Type B pancreatic cell (in vitro differentiated cells): ENCODE data around the gene SYT14. TPM values are rescaled to one million over a fixed set of nuclear protein-coding genes. Genes with fewer than 3 reads are reported as not detected.

Source experiments
- DNase-seq: peaks from one replicate; pipeline ENCODE4 v3.0.0; 2021; ENCODE audit warnings: mixed read lengths; ENCODE audit not compliant: unreplicated experiment; ENCODE audit errors: extremely low spot score
- H3K27ac Mint-ChIP-seq: 2 replicates; pipeline ENCODE4 v1.8.0; 2021; ENCODE audit warnings: mild to moderate bottlenecking, mixed read lengths
- H3K27me3 Mint-ChIP-seq: 2 replicates; pipeline ENCODE4 v1.8.0; 2021; ENCODE audit warnings: mixed read lengths
- H3K36me3 Mint-ChIP-seq: 2 replicates; pipeline ENCODE4 v1.8.0; 2021; ENCODE audit warnings: mixed read lengths
- H3K4me1 Mint-ChIP-seq: one replicate; pipeline ENCODE4 v1.8.0; 2021; ENCODE audit warnings: mixed read lengths; ENCODE audit not compliant: unreplicated experiment
- H3K4me3 Mint-ChIP-seq: 2 replicates; pipeline ENCODE4 v1.8.0; 2021; ENCODE audit warnings: mild to moderate bottlenecking, mixed read lengths
- H3K9me3 Mint-ChIP-seq: 2 replicates; pipeline ENCODE4 v1.8.0; 2021; ENCODE audit warnings: mixed read lengths
- total RNA-seq: library from RNA; stranded (reverse); gene quantifications from 2 replicates; pipeline ENCODE4 v1.2.1, GENCODE V29; 2021; ENCODE audit warnings: low replicate concordance
- TF ChIP-seq, protein P1 (sequence below): fragments of 200-600 bp; sonication (generic); conservative IDR thresholded peaks from 2 replicates; pipeline ENCODE4 v1.5.0; 2021; ENCODE audit warnings: antibody characterized with exemption, mild to moderate bottlenecking

The SYT14 gene
- total RNA-seq, 1 donor from 2014 or later, result 5.7 TPM

GRCh38 chr1:209996348-209996747 lies 58.3 kb downstream of the SYT14 start:
- H3K27ac Mint-ChIP-seq, result no peak overlapping the region
- TF ChIP-seq, protein P1, sequence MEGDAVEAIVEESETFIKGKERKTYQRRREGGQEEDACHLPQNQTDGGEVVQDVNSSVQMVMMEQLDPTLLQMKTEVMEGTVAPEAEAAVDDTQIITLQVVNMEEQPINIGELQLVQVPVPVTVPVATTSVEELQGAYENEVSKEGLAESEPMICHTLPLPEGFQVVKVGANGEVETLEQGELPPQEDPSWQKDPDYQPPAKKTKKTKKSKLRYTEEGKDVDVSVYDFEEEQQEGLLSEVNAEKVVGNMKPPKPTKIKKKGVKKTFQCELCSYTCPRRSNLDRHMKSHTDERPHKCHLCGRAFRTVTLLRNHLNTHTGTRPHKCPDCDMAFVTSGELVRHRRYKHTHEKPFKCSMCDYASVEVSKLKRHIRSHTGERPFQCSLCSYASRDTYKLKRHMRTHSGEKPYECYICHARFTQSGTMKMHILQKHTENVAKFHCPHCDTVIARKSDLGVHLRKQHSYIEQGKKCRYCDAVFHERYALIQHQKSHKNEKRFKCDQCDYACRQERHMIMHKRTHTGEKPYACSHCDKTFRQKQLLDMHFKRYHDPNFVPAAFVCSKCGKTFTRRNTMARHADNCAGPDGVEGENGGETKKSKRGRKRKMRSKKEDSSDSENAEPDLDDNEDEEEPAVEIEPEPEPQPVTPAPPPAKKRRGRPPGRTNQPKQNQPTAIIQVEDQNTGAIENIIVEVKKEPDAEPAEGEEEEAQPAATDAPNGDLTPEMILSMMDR, result no peak
- H3K27me3 Mint-ChIP-seq, result no peaks in the 10 kb centered on the region
- DNase-seq, result no peak
- no peaks in the 10 kb centered on the region for H3K36me3 Mint-ChIP-seq
- no peaks in the 10 kb centered on the region for H3K9me3 Mint-ChIP-seq
- H3K4me3 Mint-ChIP-seq, result no peak overlapping the region
- H3K4me1 Mint-ChIP-seq, result no peaks in the 10 kb centered on the region

DNA sequence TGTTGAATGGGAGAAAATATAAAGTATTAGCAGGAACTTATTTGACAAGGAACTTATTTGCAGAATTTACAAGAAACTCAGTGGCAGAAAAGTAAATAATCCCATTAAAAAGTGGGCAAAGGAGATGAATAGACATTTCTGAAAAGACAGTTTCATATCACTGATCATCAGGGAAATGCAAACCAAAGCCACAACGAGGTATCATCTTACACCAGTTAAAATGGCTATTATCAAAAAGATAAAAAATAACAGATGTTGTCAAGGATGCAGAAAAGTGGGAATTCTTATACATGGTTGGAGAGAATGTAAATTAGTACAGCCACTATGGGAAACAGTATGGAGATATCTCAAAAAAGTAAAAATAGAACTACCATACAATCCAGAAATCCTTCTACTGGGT lies 61.0 kb downstream of the SYT14 start:
- Mint-ChIP-seq H3K27me3 (no peaks in the 10 kb centered on the region), H3K36me3 (no peaks in the 10 kb centered on the region), H3K27ac (no peak overlapping the region), H3K4me1 (no peaks in the 10 kb centered on the region), H3K4me3 (no peak overlapping the region), H3K9me3 (no peaks in the 10 kb centered on the region)
- no peak for DNase-seq
- TF ChIP-seq, protein P1, result no peak

- H3K27me3 Mint-ChIP-seq, result no peaks in the 10 kb centered on the region
- no peaks in the 10 kb centered on the region for H3K4me1 Mint-ChIP-seq
- no peak for DNase-seq
- H3K9me3 Mint-ChIP-seq, result no peaks in the 10 kb centered on the region
- no peak overlapping the region for H3K27ac Mint-ChIP-seq
- H3K4me3 Mint-ChIP-seq, result no peak overlapping the region
- no peaks in the 10 kb centered on the region for H3K36me3 Mint-ChIP-seq
- TF ChIP-seq, protein P1, result no peak
Measured at GRCh38 chr1:210001751-210002150, 63.7 kb downstream of the SYT14 start.

DNA sequence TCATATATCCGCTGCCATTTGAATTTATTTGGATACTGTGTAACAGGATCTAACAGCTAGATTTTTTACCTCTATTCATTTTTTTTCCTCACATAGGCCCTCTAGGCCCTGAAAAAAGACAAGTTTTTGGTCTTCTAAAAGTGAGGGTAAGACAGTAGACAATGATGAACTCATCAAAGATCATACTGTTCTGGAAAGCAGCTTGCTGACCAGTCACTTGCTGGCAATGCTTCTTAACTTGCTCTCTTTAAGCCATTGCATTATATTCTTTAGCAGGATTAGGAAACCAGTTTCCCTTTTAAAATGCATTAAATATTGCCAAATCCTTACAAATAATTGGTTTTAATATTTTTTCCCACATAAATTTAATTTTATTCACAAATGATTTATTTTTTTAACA lies 65.5 kb downstream of the SYT14 start:
- Mint-ChIP-seq H3K27ac (no peak overlapping the region), H3K9me3 (no peaks in the 10 kb centered on the region), H3K4me1 (no peaks in the 10 kb centered on the region), H3K4me3 (no peak overlapping the region), H3K36me3 (no peaks in the 10 kb centered on the region), H3K27me3 (no peaks in the 10 kb centered on the region)
- DNase-seq, result no peak
- TF ChIP-seq, protein P1, result no peak

GRCh38 chr1:210010161-210010560 lies 72.1 kb downstream of the SYT14 start:
- Mint-ChIP-seq H3K27ac (no peak overlapping the region), H3K4me3 (no peak overlapping the region), H3K4me1 (no peaks in the 10 kb centered on the region), H3K27me3 (no peaks in the 10 kb centered on the region), H3K9me3 (no peaks in the 10 kb centered on the region), H3K36me3 (no peaks in the 10 kb centered on the region)
- TF ChIP-seq, protein P1, result no peak
- no peak for DNase-seq

DNA sequence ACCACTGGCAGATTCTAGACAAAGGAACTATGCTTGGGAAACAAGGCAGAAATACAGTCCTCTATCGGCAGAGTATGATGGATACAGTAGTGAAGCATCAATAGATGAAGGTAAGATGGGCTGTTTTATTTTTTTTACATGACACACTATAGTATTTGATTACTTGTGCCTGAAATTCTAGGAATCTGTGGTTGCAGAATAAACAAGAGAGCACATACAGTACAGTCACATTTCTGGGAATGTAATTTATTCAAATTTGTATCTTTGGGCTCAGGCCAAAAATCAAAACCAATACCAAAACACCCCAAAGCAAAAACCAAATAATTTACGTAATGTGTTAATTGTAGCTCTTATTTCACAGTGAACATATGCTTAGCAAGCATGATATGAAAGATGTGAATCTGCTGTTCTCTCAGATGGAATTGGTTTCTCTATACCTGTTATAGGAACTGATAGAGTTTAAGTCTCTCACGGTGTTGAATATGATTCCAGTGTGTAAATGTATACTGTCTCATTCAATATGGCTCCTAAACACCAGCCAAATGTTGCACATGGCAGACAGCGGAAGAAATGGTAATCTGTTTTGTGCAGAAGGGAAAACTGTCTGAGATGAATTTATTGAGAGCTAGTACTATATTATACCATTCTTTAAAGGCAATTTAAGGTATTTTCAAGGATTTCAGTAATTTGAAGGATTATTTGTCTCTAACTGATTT lies 83.3 kb downstream of the SYT14 start:
- H3K27ac Mint-ChIP-seq, result no peak overlapping the region
- H3K27me3 Mint-ChIP-seq, result no peaks in the 10 kb centered on the region
- H3K4me3 Mint-ChIP-seq, result no peak overlapping the region
- H3K9me3 Mint-ChIP-seq, result no peaks in the 10 kb centered on the region
- no peak for DNase-seq
- no peaks in the 10 kb centered on the region for H3K36me3 Mint-ChIP-seq
- no peaks in the 10 kb centered on the region for H3K4me1 Mint-ChIP-seq
- TF ChIP-seq, protein P1, result no peak
